Right ventricle myocardium superior (tissue), 1 donor: ENCODE data around the gene MAP3K20. TPM values are rescaled to one million over a fixed set of nuclear protein-coding genes. Genes with fewer than 3 reads are reported as not detected.
"Not testable (repeated sequence)": the region's sequence is repeated elsewhere in the genome, so short reads cannot be mapped to it uniquely, and the experiment has no call there.

Experiments
- ATAC-seq: fragments of 200-7000 bp; cut with Tn5 transposase; one replicate; pipeline ENCODE4 v1.9.1; 2020; ENCODE audit warnings: mild to moderate bottlenecking; ENCODE audit not compliant: poor library complexity
- DNase-seq: peaks from one replicate; pipeline ENCODE4 v3.0.0-alpha.2; 2020
- intact Hi-C: fragments of 100-400 bp; cut with DNase I; formaldehyde crosslinking; loops from one replicate; pipeline ENCODE4 v1.11.2; 2022
- total RNA-seq: library from RNA; stranded (reverse); fragmentation: NEBNext Ultra II Directional; extraction: Animal tissue kit (Norgen Biotek cat#: 25700); gene quantifications from one replicate; pipeline ENCODE4 v1.2.1, GENCODE V29; 2021
- donor health status: DM: no; HTN: yes; CAD: no; lungs with severe emphysema.

MAP3K20 gene
- total RNA-seq, 1 donor from 2014 or later = 402 TPM

- DNase-seq = no peak
- intact Hi-C loops = no loop called here
- ATAC-seq = no peak
Measured at GRCh38 chr2:173278794-173279526, 203.3 kb downstream of the MAP3K20 start.

- intact Hi-C loops = no loop called here
- ATAC-seq (no peak), DNase-seq (no peak)
Measured at GRCh38 chr2:173279527-173279868, 203.9 kb downstream of the MAP3K20 start.

GRCh38 chr2:173280853-173281252, 205.2 kb downstream of the MAP3K20 start:
- ATAC-seq (no peak), DNase-seq (no peak)
- intact Hi-C loops = no loop called here

DNA sequence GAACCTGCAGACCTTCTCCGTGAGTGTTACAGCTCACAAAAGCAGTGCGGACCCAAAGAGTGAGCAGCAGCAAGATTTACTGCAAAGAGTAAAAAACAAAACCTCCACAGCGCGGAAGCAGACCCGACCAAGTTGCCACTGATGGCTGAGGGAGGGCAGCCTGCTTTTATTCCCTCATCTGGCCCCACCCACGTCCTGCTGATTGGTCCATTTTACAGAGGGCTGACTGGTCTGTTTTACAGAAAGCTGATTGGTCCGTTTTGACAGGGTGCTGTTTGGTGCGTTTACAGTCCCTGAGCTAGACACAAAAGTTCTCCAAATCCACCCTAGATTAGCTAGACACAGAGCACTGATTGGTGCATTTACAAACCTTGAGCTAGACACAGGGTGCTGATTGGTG, 206.3 kb downstream of the MAP3K20 start:
- ATAC-seq, intact Hi-C loops, DNase-seq: not testable (repeated sequence)

DNA sequence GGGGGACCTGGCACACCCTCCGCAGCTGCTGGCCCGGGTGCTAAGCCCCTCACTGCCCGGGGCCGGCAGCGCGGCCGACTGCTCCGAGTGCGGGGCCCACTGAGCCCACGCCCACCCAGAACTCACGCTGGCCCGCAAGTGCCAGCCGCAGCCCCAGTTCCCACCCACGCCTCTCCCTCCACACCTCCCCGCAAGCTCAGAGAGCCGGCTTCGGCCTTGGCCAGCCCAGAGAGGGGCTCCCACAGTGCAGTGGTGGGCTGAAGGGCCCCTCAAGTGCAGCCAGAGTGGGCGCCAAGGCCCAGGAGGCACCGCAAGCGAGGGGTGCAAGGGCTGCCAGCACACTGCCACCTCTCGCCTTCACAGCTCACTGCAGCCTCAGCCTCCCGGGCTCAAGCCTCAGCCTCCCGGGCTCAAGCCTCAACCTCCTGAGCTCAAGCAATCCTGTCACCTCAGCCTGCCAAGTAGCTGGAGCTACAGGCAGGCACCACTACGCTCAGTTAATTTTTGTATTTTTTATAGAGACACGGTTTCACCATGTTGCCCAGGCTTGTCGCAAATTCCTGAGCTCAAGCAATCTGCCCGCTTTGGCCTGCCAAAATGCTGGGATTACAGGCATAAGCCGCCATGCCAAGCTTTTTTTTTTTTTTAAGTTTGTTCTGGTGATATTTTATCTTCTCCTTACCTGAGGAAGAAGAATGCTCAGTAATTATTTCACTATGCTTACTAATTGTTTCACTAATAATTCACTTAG, 207.3 kb downstream of the MAP3K20 start:
- ATAC-seq = no peak
- intact Hi-C loops = no loop called here
- no peak for DNase-seq

DNA sequence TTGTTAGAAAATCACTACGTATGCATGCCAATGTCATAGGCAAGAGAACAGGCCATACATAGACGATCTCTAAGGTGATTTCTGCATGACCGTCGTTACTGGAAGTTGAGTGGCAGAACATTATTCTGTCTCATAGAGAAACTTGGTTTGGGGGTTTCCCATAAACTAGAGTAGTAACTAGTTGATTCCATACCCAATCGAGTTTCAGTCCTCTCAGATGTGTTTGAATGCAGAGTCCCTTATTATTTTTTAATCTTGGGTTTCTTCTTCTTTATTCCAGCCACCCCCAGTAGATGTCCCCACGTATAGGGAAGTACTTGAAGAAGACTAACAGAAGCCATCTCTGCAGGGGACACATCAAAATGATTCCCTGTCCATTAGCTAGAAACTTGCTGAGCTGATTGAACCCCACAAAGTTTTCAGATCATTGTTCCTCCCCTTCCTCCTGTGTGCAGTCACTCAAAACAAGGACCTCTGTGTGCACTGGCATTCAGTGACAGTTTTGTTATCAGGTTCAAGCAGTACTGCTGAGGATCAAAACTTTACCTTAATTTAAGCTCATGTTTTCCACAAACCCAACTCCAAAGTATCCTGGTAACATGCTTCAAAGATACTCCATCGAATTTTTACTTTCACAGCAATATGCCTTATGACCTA, 210.6 kb downstream of the MAP3K20 start:
- ATAC-seq = no peak
- no peak for DNase-seq
- intact Hi-C loops = no loop called here

- intact Hi-C loops = no loop called here
- no peak for DNase-seq
- no peak for ATAC-seq
Measured at GRCh38 chr2:173287594-173287993, 211.9 kb downstream of the MAP3K20 start.

GRCh38 chr2:173288561-173288960, 212.9 kb downstream of the MAP3K20 start:
- intact Hi-C loops = no loop called here
- no peak for DNase-seq
- no peak for ATAC-seq

- intact Hi-C loops = no loop called here
- ATAC-seq = no peak
Measured at GRCh38 chr2:173290046-173290445, 214.4 kb downstream of the MAP3K20 start.

GRCh38 chr2:173290518-173290917, 214.9 kb downstream of the MAP3K20 start:
- DNase-seq (no peak), ATAC-seq (no peak)
- intact Hi-C loops = no loop called here

More at GRCh38 chr2:173290046-173290445, 214.4 kb downstream of the MAP3K20 start:
- DNase-seq = no peak

DNA sequence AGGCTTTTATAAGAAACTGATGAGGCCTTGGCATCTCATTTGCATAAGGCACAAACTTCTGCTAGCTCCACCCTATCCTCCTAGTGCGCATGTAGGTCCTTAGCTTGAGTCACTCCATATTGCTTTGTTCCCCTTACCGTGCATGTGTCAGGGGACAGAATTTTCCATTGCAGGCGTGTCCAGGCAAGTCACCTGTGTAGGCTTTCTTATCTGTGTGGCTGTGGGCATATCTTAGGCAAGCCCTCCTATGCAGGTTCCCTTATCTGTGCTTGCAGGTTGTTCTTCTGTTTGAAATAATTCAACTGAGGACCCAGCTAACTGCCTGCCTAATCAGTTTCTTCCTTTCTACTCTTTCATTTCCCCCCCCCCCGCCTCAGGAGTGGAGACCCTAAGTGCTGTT, 215.8 kb downstream of the MAP3K20 start:
- intact Hi-C loops = no loop called here
- DNase-seq (no peak), ATAC-seq (no peak)

- intact Hi-C loops = no loop called here
- DNase-seq (no peak), ATAC-seq (no peak)
Measured at GRCh38 chr2:173296235-173296634, 220.6 kb downstream of the MAP3K20 start.

DNA sequence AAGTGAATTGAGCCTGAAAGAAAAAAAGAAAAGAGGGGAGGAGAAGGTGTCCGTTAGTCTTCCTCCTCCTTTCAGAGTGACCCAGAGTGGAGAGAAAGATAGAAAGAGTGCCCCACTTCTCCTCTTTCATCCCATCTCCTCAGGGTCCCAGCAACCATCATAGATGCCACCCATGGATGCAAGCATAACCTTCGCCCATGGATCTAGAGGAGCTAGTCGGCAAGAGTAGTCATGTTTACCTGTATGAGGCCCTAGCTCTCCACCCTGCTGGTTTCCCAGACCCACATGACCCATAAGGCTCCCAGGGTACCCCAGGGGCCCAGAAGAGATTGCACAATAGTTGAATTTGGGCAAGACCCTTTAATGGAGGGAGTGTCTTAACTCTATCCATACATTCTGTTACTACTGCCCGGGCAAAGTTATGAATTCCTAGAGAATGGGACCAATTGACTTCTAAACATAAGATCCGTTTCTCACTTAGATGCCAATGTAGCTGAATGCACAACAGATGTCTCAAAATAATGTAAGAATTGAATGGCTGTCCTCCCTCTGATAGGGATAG, 223.0 kb downstream of the MAP3K20 start:
- ATAC-seq (no peak), DNase-seq (no peak)
- intact Hi-C loops = no loop called here

- intact Hi-C loops = no loop called here
- ATAC-seq (no peak), DNase-seq (no peak)
Measured at GRCh38 chr2:173299764-173300163, 224.1 kb downstream of the MAP3K20 start.

- intact Hi-C loops = no loop called here
- ATAC-seq = no peak
- DNase-seq = no peak
Measured at GRCh38 chr2:173300458-173300857, 224.8 kb downstream of the MAP3K20 start.

GRCh38 chr2:173301549-173301948, 225.9 kb downstream of the MAP3K20 start:
- intact Hi-C loops, ATAC-seq, DNase-seq: not testable (repeated sequence)

- ATAC-seq = no peak
- intact Hi-C loops = no loop called here
- no peak for DNase-seq
Measured at GRCh38 chr2:173305303-173305702, 229.7 kb downstream of the MAP3K20 start.

- no peak for DNase-seq
- no peak for ATAC-seq
- intact Hi-C loops = no loop called here
Measured at GRCh38 chr2:173307293-173307692, 231.6 kb downstream of the MAP3K20 start.

DNA sequence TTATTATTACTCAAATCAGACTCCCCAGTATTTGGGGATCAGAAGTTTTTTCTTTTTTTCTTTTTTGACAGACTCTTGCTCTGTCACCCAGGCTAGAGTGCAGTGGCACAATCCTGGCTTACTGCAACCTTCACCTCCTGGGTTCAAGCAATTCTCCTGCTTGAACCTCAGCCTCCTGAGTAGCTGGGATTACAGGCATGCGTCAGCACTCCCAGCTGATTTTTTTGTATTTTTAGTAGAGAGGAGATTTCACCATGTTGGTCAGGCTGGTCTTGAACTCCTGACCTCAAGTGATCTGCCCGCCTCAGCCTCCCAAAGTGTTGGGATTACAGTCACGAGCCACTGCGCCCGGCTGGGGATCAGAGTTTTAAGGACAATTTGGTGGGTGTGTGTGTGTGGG, 233.7 kb downstream of the MAP3K20 start:
- intact Hi-C loops, ATAC-seq: not testable (repeated sequence)

More for the DNA sequence above, 233.7 kb downstream of the MAP3K20 start:
- DNase-seq = not testable (repeated sequence)
